OCI-LY7 (cell line): ENCODE results near the gene MMAB.

Experiments used
- CTCF ChIP-seq: fragments of 200-600 bp; sonication (generic); conservative IDR thresholded peaks from 2 replicates; pipeline ENCODE4 v1.5.1; 2014; ENCODE audit warnings: mild to moderate bottlenecking, antibody characterized with exemption, low read length, moderate library complexity, mixed read lengths
- EZH2phosphoT487 ChIP-seq: fragments of 200-600 bp; sonication (generic); IDR thresholded peaks from 2 replicates; pipeline ENCODE4 v1.6.1; 2018; ENCODE audit warnings: low read depth, borderline replicate concordance, mild to moderate bottlenecking, mixed run types, antibody characterized with exemption, low read length, moderate library complexity, mixed read lengths

GRCh38 chr12:109600481-109600880 is 27.2 kb upstream of the MMAB start:
- TF ChIP-seq CTCF (no peak), EZH2phosphoT487 (no peak)
